ENCODE measurements around the gene MOCS1.

Gene MOCS1

GRCh38 chr6:39948199-39948791 is 14.0 kb upstream of the MOCS1 start:
- no peak for DNase-seq (ENCODE audit: low read depth in 2 of 2)

- no peak for DNase-seq (ENCODE audit: low read depth in 2 of 2)
These were observed 13.4 kb upstream of the MOCS1 start for GRCh38 chr6:39947611-39948068.

- DNase-seq (ENCODE audit: low read depth in 2 of 2): no peak
These were observed 11.4 kb upstream of the MOCS1 start for GRCh38 chr6:39945626-39946025.

GRCh38 chr6:39942903-39943580 is 8.8 kb upstream of the MOCS1 start:
- no peak for DNase-seq (ENCODE audit: low read depth in 2 of 2)

- DNase-seq (ENCODE audit: low read depth in 2 of 2): no peak
These were observed 7.6 kb upstream of the MOCS1 start for GRCh38 chr6:39941820-39942219.

GRCh38 chr6:39941138-39941537 is 6.9 kb upstream of the MOCS1 start:
- no peak for DNase-seq (ENCODE audit: low read depth in 2 of 2)

GRCh38 chr6:39938773-39939654 is 4.8 kb upstream of the MOCS1 start:
- no peak for DNase-seq (ENCODE audit: low read depth in 2 of 2)

GRCh38 chr6:39937686-39938333 is 3.5 kb upstream of the MOCS1 start:
- no peak for DNase-seq (ENCODE audit: low read depth in 2 of 2)

GRCh38 chr6:39936857-39937256 is 2.6 kb upstream of the MOCS1 start:
- no peak for DNase-seq (ENCODE audit: low read depth in 2 of 2)

GRCh38 chr6:39935241-39935640 is 979 bp upstream of the MOCS1 start:
- no peak for DNase-seq (ENCODE audit: low read depth in 2 of 2)

GRCh38 chr6:39933669-39934130 is 562 bp downstream of the MOCS1 start:
- DNase-seq (ENCODE audit: low read depth in 2 of 2): no peak

- no peak for DNase-seq (ENCODE audit: low read depth in 2 of 2)
These were observed 1.8 kb downstream of the MOCS1 start for GRCh38 chr6:39932386-39932910.

- no peak for DNase-seq (ENCODE audit: low read depth in 2 of 2)
These were observed 2.7 kb downstream of the MOCS1 start for GRCh38 chr6:39931607-39932006.

- DNase-seq (ENCODE audit: low read depth in 2 of 2): no peak
These were observed 3.7 kb downstream of the MOCS1 start for GRCh38 chr6:39930540-39930939.

GRCh38 chr6:39929733-39930461 is 4.4 kb downstream of the MOCS1 start:
- no peak for DNase-seq (ENCODE audit: low read depth in 2 of 2)

- no peak for DNase-seq (ENCODE audit: low read depth in 2 of 2)
These were observed 5.1 kb downstream of the MOCS1 start for GRCh38 chr6:39929039-39929732.

- no peak for DNase-seq (ENCODE audit: low read depth in 2 of 2)
These were observed 7.1 kb downstream of the MOCS1 start for GRCh38 chr6:39927159-39927558.

GRCh38 chr6:39926668-39927067 is 7.6 kb downstream of the MOCS1 start:
- DNase-seq (ENCODE audit: low read depth in 2 of 2): no peak

GRCh38 chr6:39925931-39926290 is 8.4 kb downstream of the MOCS1 start:
- DNase-seq (ENCODE audit: low read depth in 2 of 2): no peak

- DNase-seq (ENCODE audit: low read depth in 2 of 2): no peak
These were observed 8.9 kb downstream of the MOCS1 start for GRCh38 chr6:39925191-39925930.
